Amygdala (tissue), 56 donors: ENCODE measurements around the gene NDUFS6.

Experiments used
- DNase-seq, 56 donors: peaks; one replicate each; lab custom pipeline; 2025; lab: John Stamatoyannopoulos, UW

The NDUFS6 gene

DNA sequence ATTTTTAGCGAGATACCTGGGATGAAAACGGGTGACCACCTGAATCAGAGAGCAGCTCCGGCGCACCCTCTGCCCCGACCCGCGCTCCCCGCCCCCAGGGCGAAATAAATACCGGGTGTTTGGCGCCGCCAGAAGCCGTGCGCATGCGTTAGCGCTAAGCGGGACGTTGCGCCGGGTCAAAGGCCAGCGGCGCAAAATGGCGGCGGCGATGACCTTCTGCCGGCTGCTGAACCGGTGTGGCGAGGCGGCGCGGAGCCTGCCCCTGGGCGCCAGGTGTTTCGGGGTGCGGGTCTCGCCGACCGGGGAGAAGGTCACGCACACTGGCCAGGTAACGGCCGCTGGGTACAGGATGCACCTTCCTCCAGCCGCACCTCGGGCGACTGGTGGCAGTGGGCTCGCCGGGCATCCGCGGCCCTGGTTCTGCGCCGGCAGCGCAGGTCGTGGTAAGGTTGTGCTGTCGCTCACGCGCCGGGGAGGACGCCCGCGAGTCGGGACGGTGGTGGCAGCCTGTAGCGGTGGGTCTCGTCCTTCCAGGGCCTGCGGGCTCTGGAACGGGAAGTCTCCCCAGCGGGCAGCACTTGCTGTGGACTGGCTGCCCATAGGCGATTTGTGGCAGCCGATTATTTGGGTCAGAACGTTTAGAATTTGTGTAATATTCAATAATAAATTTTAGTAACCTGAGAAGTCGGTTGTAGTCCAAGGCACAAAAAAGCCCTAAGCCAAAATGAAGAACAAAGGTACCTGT, at the start of gene NDUFS6:
NDUFS6 (plus strand) TSS at position 186 of the 745 bp plus-strand sequence; CDS start at position 197, 11 bp downstream.
- peak in 55 of 56 donors; percentile 17 to 87 (median 66) for DNase-seq

DNA sequence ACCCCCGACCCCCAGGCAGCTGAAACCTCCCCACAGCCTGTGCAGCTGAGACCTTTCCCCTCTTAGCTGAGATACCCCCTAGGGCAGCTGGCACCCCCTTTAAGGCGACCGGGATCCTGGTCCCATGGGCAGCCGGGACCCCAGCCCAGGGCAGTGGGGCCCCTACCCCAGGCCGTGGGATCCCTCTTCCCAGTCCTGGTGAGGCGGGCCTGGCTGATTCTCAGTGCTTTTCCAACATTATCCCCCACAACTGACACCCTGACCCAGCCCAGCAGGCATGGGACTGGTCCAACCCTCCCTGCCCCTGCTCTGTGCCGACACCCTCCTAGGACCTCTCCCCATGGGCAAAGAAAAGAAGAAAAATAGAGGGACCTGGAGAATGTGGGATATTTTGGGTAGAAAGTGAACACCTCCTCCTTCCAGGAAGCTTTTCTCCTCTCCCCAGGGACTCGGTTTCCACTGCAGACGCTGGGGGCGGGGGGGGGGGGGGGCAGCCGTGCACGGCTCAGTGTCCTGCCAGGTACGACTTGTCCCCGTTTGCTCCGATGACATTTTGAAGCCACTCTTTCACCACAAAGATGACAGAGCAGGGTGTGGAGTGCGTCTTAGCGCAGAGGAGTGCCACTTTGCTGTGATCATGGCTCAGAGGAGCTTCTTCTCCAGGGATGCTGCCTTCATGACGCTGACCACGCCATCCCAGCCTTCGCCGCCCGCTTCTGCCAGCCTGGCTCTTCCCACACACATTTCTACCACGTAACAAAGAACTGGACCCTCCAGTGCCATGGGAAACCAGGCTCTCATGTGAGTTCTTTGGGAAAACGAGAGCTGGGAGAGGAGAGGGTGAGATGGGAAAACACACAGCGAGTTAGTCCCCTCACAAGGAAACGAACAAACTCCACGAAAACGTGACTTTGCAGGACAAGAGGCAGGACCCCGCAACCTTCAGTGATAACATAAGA, 49.1 kb upstream of the NDUFS6 start:
- no peak for DNase-seq

DNA sequence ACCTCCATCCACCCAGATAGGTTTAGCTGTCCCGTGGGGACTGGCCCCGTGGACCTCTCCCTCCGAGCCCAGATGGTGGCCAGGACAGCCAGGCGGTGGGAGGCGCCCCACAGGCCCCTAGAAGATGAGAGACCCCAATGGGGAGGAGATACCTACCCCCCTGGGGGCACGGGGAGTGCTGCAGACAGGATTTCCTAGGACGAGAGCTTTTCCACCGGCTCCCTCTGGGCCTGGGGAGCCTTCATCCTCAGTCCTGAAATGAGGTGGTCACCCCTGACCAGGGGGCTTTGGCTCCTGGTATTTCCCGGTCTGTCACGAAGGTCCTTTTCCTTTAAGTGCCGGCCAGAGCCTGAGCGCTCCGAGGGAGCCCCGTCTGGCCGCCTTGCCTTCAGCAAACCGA, 48.3 kb upstream of the NDUFS6 start:
- no peak for DNase-seq

DNA sequence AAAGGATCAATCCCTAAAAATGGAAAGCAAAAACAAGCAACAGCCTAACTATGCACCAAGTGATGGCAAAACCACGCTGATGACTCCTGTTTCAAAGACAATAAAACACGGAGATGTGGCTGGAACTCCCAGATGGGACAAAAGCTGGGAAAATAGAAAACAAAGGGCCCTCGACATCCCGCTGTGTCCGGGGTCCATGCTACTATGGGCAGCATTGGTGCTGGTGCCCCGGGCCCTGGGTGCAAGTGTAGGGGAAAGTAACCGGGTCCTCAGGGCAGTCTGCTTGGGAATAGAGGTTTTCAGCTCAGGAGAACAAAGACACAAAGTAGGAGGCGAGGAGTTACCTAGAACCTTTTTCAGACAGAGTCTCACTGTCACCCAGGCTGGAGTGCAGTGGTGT, 47.7 kb upstream of the NDUFS6 start:
- DNase-seq = no peak

DNA sequence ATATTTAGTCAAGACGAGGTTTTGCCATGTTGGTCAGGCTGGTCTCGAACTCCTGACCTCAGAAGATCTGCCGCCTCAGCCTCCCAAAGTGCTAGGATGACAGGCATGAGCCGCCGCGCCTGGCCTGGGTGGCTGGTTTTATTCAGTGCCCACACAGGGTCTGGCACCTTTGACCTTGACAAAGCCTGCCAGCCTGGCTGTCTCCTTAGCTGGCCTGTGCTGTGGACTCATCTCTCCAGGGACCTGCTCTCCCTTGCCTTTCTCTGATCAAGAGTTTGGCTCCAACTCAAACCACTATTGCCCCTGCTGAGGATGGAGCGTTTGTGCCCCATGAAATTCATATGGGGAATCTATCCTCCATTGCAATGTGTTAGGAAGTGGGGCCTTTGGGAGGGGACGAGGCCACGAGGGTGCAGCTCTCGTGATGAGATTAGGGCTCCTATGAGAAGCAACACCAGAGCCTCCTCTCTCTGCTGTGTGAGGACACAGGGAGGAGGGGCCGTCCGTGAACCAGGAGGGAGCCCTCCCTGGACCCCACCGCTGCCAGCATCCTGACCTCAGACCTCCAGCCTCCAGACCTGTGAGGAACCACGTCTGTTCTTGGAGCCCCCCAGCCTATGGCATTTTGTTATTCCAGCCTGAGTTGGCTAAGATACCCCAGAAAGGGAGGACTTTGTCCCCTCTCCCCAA, 46.5 kb upstream of the NDUFS6 start:
- DNase-seq = no peak

DNA sequence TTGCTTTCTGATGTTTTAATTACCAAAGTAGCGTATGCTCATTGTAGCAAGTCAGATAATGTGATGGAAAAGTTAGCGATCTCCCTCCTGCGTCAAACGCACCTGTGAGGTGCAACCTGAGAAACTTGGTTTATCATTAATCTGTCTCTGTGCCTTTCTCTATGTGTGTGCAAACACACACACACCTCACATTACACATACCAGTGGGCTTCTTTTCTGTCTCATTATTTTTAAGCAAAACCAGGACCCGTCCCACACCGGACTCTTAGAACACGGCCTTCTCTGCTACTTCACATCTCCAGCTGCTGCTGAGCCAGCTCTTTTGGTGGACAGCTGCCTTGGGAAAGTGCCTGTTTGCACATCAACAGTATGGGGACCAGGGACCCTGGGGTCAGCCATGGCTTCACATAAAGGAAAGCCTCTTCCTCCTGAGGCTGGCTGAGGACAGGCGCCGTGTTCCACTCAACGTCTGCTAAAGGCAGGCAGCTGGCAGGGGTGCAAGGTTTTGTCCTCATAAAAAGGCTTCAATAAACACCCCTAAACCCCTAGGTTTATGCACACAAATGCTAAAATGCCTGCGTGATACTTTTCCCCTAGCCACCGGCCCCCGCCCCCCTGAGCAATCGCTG, 45.8 kb upstream of the NDUFS6 start:
- no peak for DNase-seq

DNA sequence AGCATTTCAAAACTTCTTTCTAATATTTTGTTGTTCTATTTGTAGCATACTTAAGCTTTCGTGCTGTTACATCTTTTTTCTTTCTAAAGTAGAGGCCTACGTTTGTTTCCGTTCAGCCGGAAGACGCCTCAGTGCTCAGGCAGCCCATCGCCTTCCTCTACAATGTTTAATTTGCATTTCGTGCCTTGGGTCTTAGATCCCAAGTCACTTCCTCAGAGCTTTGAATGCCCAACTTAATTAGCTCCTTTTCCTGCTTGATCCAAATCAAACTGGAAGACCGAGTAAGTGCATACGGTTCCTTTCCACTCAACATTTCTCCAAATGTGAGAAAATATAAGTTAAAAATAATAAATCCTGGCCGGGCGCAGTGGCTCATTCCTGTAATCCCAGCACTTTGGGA, 44.7 kb upstream of the NDUFS6 start:
- no peak for DNase-seq

DNA sequence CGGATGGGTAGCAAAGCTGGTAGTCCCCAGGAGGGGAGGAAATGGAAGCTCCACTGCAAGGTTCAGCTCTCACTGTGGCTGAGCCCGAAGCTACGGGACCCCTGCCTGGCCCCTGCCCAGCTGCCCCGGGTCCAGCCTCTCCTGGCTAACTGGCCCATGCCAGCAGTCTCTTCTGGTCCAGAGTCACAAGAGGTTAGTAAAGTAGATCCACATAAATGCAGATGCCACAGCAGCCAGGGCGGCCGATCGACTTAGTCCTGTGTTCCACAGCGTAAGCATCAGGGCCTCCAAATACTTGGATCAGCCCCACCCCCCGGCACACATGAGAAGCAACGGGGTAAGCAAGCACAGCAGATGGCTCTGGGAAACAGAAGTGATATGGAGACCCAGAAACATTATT, 43.7 kb upstream of the NDUFS6 start:
- no peak for DNase-seq

DNA sequence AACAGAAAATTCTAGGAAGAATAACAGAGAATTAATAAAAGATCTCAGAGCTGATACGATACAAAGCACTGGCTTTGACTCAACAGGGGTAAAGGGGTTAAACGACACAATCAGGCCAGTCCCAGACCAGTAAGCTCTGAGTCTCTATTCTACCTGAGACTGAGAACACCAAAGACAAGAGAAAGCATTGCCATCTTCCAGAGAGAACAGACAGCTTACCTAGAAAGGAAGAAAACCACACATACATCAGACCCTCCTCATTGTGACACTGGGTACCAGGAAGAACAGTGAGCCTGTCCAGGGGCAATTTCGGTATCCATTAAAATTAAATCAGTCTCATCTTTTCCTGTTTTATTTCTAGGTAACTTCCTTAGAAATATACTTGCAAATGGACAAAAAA, 42.6 kb upstream of the NDUFS6 start:
- no peak for DNase-seq

DNA sequence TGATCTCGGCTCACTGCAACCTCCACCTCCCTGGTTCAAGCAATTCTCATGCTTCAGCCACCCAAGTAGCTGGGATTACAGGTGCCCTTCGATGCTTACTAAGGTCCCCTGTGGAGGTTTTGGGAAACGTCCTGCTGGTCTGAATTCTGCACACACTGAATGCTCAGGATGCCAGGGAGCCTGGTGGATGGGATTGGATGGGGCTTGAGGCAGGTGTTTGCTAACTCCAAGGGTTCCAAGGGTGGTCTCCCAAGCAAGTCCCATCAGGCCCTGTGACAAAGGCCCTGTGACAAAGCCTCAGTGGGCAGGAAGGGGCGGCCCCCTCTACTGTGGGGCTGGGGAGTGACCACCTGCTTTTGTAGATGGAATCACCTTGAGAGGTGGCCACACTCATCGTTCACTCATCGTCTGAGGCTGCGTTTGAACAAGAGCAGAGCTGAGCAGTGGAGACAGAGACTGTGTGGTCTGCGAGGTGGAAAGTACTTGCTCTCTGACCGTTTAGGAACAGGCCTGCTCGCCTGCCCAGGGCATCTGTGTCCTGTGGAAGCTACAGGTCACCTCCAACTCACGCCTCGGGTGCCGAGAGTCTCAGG, 41.7 kb upstream of the NDUFS6 start:
- DNase-seq = no peak

DNA sequence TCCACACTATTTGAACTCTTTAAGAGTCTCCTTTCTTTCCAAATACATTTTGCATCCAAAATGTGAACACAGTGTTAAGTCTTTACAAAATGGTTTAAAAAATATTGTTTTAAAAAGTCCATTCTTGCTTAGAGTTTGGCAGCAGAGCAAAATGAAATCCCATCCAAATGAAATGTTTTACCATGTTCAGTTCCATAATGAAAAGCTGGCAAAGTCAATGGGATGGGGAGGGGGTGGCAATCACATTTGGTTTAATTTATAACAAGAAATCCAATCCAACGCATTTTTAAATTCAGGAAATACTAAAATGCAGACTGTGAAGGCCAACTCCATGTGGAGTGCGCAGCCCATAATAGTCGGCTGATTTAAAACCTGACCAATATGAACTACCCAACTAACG, 41.0 kb upstream of the NDUFS6 start:
- no peak for DNase-seq

DNA sequence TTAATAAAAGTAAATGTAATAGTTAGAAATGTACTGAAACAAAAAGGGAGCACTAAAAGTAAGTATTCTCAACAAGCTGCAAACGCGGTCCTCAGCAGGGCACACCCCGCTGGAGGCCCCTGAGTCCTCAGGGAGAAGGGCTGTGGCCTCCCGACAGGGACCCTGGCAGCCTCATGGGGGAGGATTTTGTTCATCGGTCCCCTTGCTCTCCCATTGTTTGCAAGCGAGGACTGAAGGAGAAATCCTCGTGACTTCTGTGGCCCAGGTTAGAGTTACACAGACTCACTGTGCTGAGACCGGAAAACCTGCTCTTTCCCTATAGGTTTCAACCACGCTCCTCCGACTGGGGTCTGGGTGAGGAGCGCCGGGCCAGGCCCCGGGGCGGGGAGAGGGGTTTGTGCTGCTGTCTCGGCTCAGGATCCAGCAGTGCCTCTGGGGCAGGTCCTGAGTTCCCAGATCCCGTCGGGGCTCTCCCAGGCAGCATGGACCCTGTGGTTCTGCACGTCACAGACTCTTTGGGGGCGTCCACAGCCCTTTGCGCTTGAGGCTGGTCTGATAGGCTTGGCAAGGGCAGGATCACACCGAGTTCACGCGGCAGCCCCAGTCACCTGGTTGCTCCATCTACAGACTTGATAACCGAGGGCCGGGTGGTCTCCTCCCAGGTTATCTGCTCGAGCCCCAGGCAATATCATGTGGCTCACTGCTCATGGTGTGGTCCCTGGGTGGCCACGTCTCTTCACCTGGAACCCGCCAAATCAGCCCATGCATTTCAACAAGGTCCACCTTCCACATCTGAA, 40.4 kb upstream of the NDUFS6 start:
- DNase-seq = no peak

DNA sequence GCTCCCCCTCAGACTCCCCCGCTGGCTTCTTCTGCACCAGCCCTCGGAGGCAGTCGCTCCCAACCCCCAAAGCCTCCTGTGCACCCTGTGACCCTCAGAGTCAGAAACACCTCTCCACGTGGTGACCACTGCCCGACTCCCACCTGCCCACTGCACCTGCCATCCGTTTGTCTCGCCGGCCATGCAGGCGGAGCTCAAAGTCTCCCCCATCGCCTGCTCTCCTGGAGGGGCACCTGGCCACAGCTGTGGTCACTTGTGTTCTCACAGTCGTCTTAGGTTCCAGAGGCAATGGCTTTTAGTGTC, 39.8 kb upstream of the NDUFS6 start:
- no peak for DNase-seq

DNA sequence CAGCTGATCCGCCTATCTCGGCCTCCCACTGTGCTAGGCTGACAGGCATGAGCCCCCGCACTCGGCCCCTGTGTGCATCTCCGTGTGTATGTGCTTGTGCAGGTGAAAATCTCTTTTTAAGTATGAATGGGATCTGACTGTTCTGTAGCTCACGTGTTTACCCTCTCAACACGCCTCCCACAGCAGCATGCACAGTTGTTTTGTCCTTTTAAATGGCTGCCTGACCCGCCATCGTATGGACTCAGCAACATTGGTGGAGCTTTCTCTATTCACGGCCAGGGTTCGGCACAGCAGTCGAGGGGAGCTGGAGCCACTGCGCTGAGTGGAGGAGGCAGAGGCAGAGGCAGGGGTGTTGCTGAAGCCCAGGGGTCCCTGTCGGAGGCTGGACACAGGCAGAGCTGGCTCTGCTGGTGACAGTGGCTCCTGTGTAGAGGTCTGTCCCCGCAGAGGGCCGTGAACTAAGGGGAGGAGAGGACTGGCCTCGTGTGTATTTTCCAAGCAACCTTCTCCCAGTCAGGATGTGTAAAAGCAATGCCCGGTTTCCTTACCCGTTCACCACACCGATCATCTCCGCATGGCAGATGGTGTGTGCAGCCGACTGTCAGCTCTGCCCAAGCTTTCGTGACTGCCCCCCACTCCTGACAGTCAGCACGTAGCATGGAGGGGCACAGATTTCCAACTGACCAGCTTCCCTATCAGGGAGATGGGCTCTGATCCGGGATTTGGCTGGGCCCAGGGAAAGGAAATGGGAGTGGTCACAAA, 38.9 kb upstream of the NDUFS6 start:
- no peak for DNase-seq

DNA sequence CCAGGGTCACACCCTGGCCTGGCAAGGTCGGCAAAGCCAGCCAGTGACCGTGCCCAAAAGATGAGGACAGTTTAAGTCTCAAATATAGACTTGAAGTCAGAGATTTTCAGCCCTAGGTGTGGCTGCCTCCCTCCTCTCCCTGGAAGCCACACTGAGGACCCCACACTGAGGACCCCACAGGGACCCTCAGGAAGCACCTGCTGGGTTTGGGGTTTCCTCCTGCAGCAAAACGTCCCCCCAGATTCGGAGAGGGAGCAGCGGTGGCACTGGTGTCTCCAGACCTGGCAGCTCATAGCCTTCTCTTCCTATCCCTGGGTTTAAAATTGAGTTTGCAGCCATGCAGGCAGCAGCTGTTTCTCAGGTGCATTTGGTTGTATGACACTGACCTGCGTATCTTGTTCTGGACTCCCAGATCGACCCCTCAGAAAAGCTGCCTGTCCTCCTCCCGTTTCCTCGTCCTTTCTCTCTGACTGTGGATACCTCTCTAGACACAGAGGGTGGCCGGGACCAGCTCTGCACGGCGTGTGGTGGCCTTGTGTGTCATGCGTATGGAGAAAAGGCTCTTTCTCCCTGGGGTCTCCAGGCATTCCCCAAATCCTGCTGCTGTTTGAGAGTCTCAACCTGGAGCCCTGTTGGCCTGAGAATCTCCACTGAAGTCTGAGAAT, 38.2 kb upstream of the NDUFS6 start:
- DNase-seq = no peak

DNA sequence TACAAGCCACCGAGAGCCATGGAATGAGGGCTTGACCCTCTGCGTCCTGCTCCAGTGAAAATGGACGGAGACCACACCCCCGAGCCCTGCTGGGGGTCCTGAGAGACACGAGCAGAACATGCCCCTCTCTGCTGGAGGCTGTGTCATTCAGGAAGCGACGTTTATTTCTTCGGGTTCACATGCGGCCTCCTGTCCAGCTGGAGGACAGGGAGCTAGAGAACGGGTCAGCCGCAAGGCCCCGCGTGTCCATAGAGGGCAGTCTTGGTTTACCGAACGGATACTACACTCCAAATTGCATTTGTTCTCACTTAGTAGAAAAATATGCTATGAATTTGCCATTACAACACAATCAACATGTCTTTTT, 37.7 kb upstream of the NDUFS6 start:
- DNase-seq = peak in 1 of 56 donors; percentile 28

DNA sequence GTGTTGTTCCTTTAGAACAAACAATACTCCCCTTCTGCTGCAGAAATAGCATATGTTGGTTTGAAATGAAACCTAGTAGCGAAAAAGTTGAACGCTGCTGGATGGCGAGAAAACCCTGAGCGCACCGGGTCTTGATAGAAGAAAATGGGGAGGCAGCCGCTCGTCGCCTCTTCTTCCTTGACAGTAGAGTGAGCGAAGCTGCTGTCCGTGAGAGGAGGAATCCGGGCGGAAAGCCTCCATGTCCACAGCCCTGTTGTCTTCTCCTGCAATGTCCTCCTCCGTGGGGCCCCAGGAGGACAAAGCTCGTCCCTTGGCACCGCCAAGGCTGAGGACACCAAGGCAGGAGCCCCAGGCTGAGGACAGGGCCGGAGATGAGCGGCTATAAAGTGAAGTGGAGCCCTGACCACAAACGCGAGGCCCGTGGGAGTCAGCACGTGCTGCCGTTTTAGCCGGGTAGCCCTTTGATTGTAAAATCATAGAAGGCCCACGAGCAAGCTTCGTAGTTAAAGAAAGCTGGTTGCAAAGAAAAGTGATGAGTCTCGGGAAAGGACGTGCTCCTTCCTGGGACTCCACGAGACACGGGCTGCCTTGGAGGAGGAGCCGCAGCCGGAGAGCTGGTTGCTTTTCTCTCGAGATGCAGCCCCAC, 37.1 kb upstream of the NDUFS6 start:
- DNase-seq = no peak

DNA sequence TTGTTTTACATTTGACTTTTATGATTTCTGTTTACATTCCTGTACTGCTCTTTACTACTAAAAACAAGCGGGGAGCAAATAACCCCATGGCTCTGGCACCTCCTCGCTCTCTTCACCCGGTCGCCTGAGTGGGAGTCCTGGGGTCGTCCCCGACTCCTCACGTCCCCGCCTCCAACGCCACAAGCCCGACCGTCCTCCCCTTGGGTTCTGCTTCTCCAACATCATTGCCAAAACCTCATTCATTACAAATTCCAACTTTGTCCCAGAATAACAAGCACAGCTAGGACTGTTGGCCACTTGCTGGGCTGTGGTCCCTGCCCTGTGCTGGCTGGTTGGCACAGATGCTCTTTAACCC, 36.6 kb upstream of the NDUFS6 start:
- no peak for DNase-seq
